WERI-Rb-1 (cell line): Measurements from ENCODE around the gene SDC4.

Source experiments
- DNase-seq: peaks from one replicate; pipeline ENCODE4 v3.0.0-alpha.2; 2020
- H3K27ac ChIP-seq: fragments of 250-450 bp; sonication (Bioruptor Pico); 2 replicates; pipeline ENCODE4 v1.5.1; 2020; ENCODE audit warnings: mild to moderate bottlenecking, moderate library complexity
- H3K27me3 ChIP-seq: fragments of 250-450 bp; sonication (Bioruptor Pico); 2 replicates; pipeline ENCODE4 v1.5.1; 2021; ENCODE audit warnings: mild to moderate bottlenecking, low read depth, moderate library complexity; ENCODE audit not compliant: insufficient read depth, severe bottlenecking
- H3K36me3 ChIP-seq: fragments of 250-450 bp; sonication (Bioruptor Pico); 2 replicates; pipeline ENCODE4 v1.5.1; 2020; ENCODE audit warnings: mild to moderate bottlenecking, moderate library complexity
- H3K4me3 ChIP-seq: 2 replicates; pipeline ENCODE4 v1.5.1; 2011; ENCODE audit warnings: low read depth, mild to moderate bottlenecking, control low read depth, low read length
- H3K9me3 ChIP-seq: fragments of 250-450 bp; sonication (Bioruptor Pico); 2 replicates; pipeline ENCODE4 v1.5.1; 2021; ENCODE audit warnings: mild to moderate bottlenecking, moderate library complexity; ENCODE audit not compliant: severe bottlenecking
- TF ChIP-seq, protein P1 (sequence below): IDR thresholded peaks from 2 replicates; pipeline ENCODE4 v1.5.1; 2011; ENCODE audit warnings: low read depth, mild to moderate bottlenecking, control low read depth, inconsistent platforms, low read length

The SDC4 gene

DNA sequence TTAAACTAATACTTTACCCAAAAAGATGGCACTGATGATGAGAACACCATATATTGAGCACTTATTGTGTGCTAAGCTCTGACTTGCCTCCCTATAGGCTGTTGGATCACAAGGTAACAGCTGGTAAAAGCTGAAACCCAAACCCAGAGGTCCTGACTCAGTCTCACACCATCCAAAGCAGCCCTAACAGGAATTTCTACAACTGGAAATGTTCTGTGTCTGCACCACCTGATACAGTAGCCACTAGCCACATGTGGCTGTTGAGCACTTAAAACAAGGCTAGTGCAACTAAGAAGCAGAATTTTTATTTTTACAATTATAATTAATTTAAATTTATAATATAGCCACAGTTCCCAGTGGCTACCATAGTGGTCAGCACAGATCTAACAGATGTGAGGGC lies 24.5 kb downstream of the SDC4 start:
- H3K36me3 ChIP-seq: peaks cover 19% of the 10 kb centered on the region
- DNase-seq: no peak
- TF ChIP-seq, protein P1, sequence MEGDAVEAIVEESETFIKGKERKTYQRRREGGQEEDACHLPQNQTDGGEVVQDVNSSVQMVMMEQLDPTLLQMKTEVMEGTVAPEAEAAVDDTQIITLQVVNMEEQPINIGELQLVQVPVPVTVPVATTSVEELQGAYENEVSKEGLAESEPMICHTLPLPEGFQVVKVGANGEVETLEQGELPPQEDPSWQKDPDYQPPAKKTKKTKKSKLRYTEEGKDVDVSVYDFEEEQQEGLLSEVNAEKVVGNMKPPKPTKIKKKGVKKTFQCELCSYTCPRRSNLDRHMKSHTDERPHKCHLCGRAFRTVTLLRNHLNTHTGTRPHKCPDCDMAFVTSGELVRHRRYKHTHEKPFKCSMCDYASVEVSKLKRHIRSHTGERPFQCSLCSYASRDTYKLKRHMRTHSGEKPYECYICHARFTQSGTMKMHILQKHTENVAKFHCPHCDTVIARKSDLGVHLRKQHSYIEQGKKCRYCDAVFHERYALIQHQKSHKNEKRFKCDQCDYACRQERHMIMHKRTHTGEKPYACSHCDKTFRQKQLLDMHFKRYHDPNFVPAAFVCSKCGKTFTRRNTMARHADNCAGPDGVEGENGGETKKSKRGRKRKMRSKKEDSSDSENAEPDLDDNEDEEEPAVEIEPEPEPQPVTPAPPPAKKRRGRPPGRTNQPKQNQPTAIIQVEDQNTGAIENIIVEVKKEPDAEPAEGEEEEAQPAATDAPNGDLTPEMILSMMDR: no peak
- H3K27me3 ChIP-seq: no peaks in the 10 kb centered on the region
- no peak overlapping the region; the same call in 1 of the 2 replicates for H3K27ac ChIP-seq
- H3K9me3 ChIP-seq: no peaks in the 10 kb centered on the region
- no peak overlapping the region for H3K4me3 ChIP-seq

DNA sequence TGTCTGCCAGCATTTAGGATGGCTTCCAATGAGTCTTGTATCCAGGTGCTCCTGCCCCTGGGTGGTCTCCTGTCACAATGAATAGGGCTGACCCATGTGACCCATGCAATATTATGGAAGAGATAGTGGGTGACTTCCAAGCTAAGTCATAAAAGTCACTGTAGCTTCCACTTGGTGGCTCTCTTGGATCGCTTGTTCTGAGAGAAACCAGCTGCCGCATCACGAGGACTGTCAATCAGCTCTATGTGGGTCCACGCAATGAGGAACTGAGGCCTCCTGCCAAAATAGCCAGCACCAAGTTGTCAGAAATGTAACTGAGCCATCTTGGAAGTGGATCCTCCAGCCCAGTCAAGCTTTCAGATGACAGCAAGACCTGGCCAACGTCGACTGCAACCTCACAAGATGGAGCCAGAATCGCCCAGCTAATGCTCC lies 25.3 kb downstream of the SDC4 start:
- Histone ChIP-seq H3K9me3 (no peaks in the 10 kb centered on the region), H3K4me3 (no peak overlapping the region), H3K36me3 (peaks cover 17% of the 10 kb centered on the region), H3K27me3 (no peaks in the 10 kb centered on the region), H3K27ac (no peak overlapping the region)
- TF ChIP-seq, protein P1: peak; percentile 70
- peak; percentile 71 for DNase-seq

DNA sequence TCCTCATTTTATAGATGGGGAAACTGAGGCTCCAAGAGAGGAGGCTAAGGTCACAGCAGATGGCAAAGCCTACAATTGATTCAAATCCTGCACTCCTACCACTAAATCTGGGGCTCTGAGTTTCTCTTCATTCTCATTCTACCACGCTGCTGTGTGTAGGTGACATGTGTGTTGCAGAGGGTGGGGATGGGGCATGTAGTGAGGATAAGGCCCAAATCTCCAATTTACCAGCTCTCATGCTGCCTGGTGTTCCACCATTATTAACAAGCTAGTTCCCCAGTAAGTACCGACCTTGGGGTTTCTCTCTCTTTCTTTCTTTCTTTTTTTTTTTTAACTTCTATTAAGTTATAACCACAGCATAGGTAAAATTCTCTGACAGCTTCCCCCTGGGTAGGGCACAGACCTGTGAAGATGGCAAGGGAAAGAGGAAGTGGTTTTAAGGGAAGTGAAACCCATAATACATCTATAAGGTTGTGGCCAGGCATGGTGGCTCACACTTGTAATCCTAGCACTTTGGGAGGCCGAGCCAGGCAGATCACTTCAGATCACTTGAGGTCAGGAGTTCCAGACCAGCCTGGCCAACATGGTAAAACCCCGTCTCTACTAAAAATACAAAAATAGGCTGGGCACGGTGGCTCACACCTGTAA lies 27.2 kb downstream of the SDC4 start:
- TF ChIP-seq, protein P1: no peak
- DNase-seq: no peak
- Histone ChIP-seq H3K9me3 (no peaks in the 10 kb centered on the region), H3K36me3 (no peaks in the 10 kb centered on the region; the same call in 1 of the 2 replicates), H3K4me3 (no peak overlapping the region), H3K27me3 (no peaks in the 10 kb centered on the region), H3K27ac (no peak overlapping the region)

DNA sequence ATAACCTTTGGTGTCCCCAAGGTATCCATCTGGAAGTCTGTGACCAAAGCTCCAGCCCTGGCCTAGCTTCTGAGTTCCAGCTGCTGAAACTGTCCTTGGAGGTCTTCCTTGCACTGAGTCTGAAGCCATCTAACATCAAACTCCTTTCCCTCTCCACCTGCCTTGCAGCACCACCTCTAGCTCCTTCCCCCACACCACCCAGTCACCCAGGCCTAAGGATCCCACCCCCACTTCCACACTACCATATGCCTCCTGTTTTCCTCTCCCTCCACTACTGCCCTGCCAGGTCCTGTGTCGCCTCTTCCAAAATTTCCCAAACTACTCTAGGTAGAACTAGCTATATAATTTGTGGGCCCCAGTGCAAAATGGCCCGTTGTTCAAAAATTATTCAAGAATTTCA lies 29.3 kb downstream of the SDC4 start:
- no peaks in the 10 kb centered on the region for H3K9me3 ChIP-seq
- no peak for DNase-seq
- no peaks in the 10 kb centered on the region for H3K36me3 ChIP-seq
- no peaks in the 10 kb centered on the region for H3K27me3 ChIP-seq
- H3K4me3 ChIP-seq: no peak overlapping the region
- H3K27ac ChIP-seq: no peak overlapping the region
- TF ChIP-seq, protein P1: no peak

DNA sequence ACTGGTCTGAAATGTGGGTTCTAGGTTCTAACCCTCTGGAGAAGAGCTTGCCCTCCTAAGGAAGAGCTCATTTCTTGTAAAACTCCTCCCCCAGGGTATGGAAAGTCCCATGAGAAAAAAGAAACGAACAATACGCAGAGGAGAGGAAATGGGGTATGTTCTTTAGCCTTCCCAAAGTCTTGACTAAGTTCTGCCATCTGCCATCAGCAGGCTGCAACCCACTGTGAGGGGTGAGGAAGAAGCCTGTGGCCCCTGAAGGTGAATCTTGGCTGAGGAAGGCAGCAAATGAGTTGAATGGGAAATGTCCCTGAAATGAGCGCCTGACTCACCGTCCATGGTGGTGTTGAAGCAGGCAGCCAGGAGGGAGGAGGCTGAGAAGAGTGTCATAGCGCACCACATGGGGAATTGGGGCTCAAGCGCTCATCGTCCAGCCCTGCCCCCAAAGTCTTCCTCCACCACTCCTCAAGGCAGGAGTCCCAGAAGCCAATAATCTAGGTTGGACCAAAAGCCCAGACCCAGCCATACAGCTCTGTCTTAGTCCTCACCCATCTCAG lies 29.8 kb downstream of the SDC4 start:
- no peak overlapping the region for H3K4me3 ChIP-seq
- H3K27me3 ChIP-seq: no peaks in the 10 kb centered on the region
- TF ChIP-seq, protein P1: no peak
- H3K27ac ChIP-seq: no peak overlapping the region
- H3K9me3 ChIP-seq: no peaks in the 10 kb centered on the region
- no peaks in the 10 kb centered on the region for H3K36me3 ChIP-seq
- DNase-seq: no peak

DNA sequence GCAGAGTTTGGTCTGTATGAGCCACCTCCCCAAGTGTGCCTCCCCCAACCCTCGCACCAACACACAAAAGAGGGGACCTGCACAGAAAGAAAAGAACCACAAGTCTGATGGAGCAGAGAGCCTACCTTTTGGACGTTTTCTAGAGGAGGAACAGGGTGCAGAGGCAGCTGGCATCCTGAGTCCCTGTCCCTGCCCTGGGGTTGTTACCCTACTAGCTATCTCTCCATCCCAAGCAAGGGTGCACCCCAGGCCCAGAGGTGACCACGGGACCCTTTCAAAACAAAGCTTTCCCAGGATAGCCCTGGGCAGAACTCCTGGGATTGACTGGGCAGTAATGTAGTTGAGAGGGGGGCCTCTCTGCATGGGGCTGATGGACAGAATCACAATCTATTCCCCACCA lies 30.4 kb downstream of the SDC4 start:
- no peaks in the 10 kb centered on the region for H3K9me3 ChIP-seq
- no peaks in the 10 kb centered on the region for H3K36me3 ChIP-seq
- no peak overlapping the region for H3K4me3 ChIP-seq
- TF ChIP-seq, protein P1: no peak
- no peaks in the 10 kb centered on the region for H3K27me3 ChIP-seq
- H3K27ac ChIP-seq: no peak overlapping the region
- no peak for DNase-seq
